HFFc6 (cell line): Measurements from ENCODE around the gene CEACAM18. TPM values are rescaled to one million over a fixed set of nuclear protein-coding genes. Genes with fewer than 3 reads are reported as not detected.

ENCODE experiments used
- DNase-seq: peaks from one replicate; pipeline ENCODE4 v3.0.0-alpha.2; 2018
- H3K27ac Mint-ChIP-seq: 2 replicates; pipeline ENCODE4 v1.8.0; 2020; ENCODE audit warnings: mild to moderate bottlenecking, mixed read lengths
- H3K27me3 Mint-ChIP-seq: 2 replicates; pipeline ENCODE4 v1.8.0; 2021; ENCODE audit warnings: mild to moderate bottlenecking, moderate library complexity, mixed read lengths; ENCODE audit not compliant: insufficient read depth
- H3K36me3 Mint-ChIP-seq: 2 replicates; pipeline ENCODE4 v1.8.0; 2021; ENCODE audit warnings: low read depth, mixed read lengths
- H3K4me1 Mint-ChIP-seq: 2 replicates; pipeline ENCODE4 v1.8.0; 2020; ENCODE audit warnings: low read depth, mixed read lengths
- H3K4me3 Mint-ChIP-seq: 2 replicates; pipeline ENCODE4 v1.8.0; 2020; ENCODE audit warnings: mild to moderate bottlenecking, moderate library complexity, mixed read lengths
- H3K9me3 Mint-ChIP-seq: 2 replicates; pipeline ENCODE4 v1.8.0; 2020; ENCODE audit warnings: mild to moderate bottlenecking, mixed read lengths
- CTCF ChIP-seq: fragments of 200-600 bp; sonication (generic); IDR thresholded peaks from 2 replicates; pipeline ENCODE4 v1.5.0; 2021; ENCODE audit warnings: antibody characterized with exemption, mild to moderate bottlenecking
- total RNA-seq, 6 experiments: library from RNA; stranded (reverse); fragmentation: NEBNext Ultra II Directional; extraction: Animal tissue kit (Norgen Biotek cat#: 25700); gene quantifications; 2 replicates in 1 of 6; 3 replicates in 5 of 6; pipeline ENCODE4 v1.2.3, GENCODE V29; 2021

CEACAM18 gene
- total RNA-seq, 6 experiments from 2014 or later: not detected

- Mint-ChIP-seq H3K27me3 (peaks cover 13% of the 10 kb centered on the region), H3K27ac (no peak overlapping the region), H3K9me3 (peaks cover 20% of the 10 kb centered on the region; the same call in 1 of the 2 replicates), H3K4me3 (no peak overlapping the region), H3K36me3 (no peaks in the 10 kb centered on the region), H3K4me1 (no peaks in the 10 kb centered on the region)
- TF ChIP-seq CTCF: no peak
- DNase-seq: no peak
Observed at GRCh38 chr19:51525651-51526050, 47.3 kb downstream of the CEACAM18 start.

GRCh38 chr19:51529301-51529700 lies 51.0 kb downstream of the CEACAM18 start:
- H3K27me3 Mint-ChIP-seq: peaks cover 13% of the 10 kb centered on the region
- no peak overlapping the region for H3K4me3 Mint-ChIP-seq
- DNase-seq: no peak
- no peaks in the 10 kb centered on the region for H3K4me1 Mint-ChIP-seq
- TF ChIP-seq CTCF: no peak
- H3K36me3 Mint-ChIP-seq: no peaks in the 10 kb centered on the region
- H3K9me3 Mint-ChIP-seq: peaks cover 20% of the 10 kb centered on the region; the same call in 1 of the 2 replicates
- H3K27ac Mint-ChIP-seq: no peak overlapping the region

GRCh38 chr19:51530616-51531015 lies 52.3 kb downstream of the CEACAM18 start:
- no peak for DNase-seq
- H3K4me1 Mint-ChIP-seq: no peaks in the 10 kb centered on the region
- H3K27me3 Mint-ChIP-seq: peaks cover 13% of the 10 kb centered on the region
- no peak overlapping the region for H3K27ac Mint-ChIP-seq
- H3K36me3 Mint-ChIP-seq: no peaks in the 10 kb centered on the region
- peaks cover 16% of the 10 kb centered on the region; the same call in 1 of the 2 replicates for H3K9me3 Mint-ChIP-seq
- H3K4me3 Mint-ChIP-seq: no peak overlapping the region
- TF ChIP-seq CTCF: no peak

GRCh38 chr19:51531349-51532315 lies 53.3 kb downstream of the CEACAM18 start, which contains the start of gene SIGLEC6:
TSS of gene SIGLEC6 (minus strand) at chr19:51531670. CDS start at chr19:51531648, 22 bp downstream.
- no peak for DNase-seq
- Mint-ChIP-seq H3K36me3 (no peaks in the 10 kb centered on the region), H3K27me3 (peaks cover 13% of the 10 kb centered on the region), H3K4me3 (no peak within 1 kb of the TSS), H3K27ac (no peak within 1 kb of the TSS), H3K4me1 (peaks cover 6% of the 10 kb centered on the region; the same call in 1 of the 2 replicates), H3K9me3 (peaks cover 16% of the 10 kb centered on the region; the same call in 1 of the 2 replicates)
- TF ChIP-seq CTCF: no peak

GRCh38 chr19:51535535-51535934 lies 57.2 kb downstream of the CEACAM18 start:
- peaks cover 7% of the 10 kb centered on the region; the same call in 1 of the 2 replicates for H3K4me1 Mint-ChIP-seq
- H3K36me3 Mint-ChIP-seq: no peaks in the 10 kb centered on the region
- H3K27ac Mint-ChIP-seq: no peak overlapping the region
- DNase-seq: no peak
- no peak overlapping the region for H3K4me3 Mint-ChIP-seq
- no peak for TF ChIP-seq CTCF
- peaks cover 3% of the 10 kb centered on the region; the same call in 1 of the 2 replicates for H3K27me3 Mint-ChIP-seq
- H3K9me3 Mint-ChIP-seq: no peaks in the 10 kb centered on the region; the same call in 1 of the 2 replicates
